DMS 273 treated with DMSO at 0.1 percent for 48 hours (cell line): ENCODE results near the gene PDE4B.

Source experiments
- DNase-seq: peaks from one replicate; lab custom pipeline; 2025; lab: John Stamatoyannopoulos, UW

The PDE4B gene

GRCh38 chr1:66360285-66360724, 567.6 kb downstream of the PDE4B start:
- no peak for DNase-seq

DNA sequence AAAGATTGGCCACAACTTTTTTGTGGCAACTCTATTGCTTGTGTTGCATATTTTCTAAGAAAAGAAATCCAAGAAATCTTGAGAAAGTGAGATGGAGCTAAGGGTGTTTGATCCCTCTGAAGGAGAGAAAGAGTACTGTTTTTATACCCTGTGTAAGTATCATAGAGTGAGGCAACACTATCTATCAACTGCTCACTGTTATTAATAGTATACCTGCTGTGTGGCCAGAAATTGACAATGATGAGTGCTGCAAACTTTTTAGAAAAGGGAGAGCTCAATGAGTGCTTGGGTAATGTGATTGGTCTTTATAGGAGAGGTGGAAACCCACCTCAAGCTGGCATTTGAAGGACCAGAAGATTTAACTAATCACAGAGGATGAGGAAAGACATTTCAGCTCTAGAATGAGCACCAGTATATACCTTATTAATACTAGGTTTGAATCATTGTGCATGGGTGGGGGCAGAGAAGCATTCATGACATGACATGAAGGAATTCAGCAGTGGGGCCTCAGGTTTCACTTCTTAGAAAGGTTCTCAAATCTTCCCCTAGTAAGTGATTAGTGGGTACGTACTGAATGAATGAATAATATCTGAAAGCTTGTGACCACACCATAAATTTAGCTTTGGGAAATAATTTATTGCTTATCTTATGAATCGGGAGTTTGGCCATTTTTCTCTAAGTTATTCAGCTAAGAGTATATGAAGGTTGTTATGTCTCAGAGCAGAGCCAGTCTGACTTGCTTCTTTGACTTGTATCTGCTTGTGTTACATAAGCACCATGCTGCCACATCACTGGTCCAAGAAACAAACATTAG, 572.1 kb downstream of the PDE4B start:
- DNase-seq = no peak

DNA sequence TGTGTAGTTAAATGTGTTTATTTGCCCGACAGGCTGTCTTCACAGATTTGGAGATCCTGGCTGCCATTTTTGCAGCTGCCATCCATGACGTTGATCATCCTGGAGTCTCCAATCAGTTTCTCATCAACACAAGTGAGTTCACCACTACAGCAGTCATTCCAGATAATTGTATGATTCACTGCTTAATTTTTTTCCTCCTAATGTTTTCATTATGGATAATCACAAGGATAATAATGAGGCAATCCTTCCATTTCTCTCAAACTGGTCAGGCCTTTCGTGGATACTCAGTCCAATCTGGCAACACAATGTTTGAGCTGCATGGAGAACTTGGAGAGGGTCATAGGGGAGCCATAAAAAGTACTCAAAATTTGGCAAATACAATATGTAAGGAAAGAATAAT, 572.9 kb downstream of the PDE4B start:
- DNase-seq = no peak

DNA sequence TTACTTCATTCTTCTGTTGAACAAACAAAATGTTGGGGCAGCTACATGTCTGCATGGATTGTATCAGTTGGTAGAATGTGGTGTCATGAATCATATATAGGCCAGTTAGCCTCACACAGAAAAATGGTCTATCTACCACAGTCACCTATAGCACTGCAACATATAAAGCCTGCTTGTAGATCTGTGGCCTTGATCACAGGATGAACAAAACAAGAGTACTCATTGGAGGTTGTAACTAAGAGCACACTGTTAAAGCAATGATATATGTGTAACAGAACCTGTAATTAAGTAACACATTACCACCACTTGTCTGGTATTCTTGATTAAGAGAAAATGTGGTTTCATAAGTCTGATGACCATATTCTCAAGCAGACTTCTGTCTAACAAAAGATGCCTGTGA, 573.9 kb downstream of the PDE4B start:
- no peak for DNase-seq

DNA sequence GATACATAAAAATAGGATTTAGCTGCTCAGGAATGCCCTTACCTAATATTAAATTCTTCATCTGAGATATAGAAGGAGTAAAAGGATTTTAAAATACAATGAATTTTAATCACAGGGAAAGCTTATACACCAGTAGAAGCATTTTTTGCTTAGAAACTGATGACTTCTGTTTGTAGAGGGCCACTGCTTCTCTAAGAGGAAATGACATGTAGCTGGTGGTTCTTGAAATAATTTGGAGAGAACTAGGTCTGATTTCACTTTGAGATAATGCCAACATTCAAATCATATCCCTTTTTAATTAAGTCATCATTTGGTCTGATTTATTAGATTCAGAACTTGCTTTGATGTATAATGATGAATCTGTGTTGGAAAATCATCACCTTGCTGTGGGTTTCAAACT, 574.7 kb downstream of the PDE4B start:
- no peak for DNase-seq

- no peak for DNase-seq
These were observed 575.6 kb downstream of the PDE4B start for GRCh38 chr1:66368261-66368660.

DNA sequence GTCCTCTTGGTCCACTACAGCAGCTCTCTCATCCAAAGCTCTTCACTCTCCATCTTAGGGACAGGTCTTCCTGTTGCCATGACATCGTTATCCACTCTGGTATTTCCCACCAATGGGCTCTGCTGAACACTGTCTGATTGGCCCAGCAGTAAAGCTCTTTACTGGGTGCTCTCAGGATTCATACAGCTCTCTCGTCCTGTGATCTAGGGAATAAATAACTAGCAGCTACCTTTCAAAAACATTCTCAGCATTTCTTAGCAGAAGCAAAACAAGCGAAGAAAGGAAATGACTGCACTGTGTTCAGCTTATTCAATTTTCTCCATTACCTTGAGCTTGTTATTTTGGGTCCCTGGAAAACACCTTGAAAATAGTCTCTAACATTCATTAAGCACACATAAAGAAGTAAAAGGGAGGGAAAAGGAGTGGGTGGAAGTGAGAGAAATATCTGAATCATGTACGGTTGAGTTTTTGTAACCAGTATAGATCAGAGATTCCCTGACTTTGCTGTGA, 577.8 kb downstream of the PDE4B start:
- no peak for DNase-seq

- DNase-seq = no peak
These were observed 578.7 kb downstream of the PDE4B start for GRCh38 chr1:66371233-66372005.

GRCh38 chr1:66372522-66373101, 579.9 kb downstream of the PDE4B start:
- DNase-seq = no peak

GRCh38 chr1:66373157-66373591, 580.5 kb downstream of the PDE4B start:
- DNase-seq = no peak

DNA sequence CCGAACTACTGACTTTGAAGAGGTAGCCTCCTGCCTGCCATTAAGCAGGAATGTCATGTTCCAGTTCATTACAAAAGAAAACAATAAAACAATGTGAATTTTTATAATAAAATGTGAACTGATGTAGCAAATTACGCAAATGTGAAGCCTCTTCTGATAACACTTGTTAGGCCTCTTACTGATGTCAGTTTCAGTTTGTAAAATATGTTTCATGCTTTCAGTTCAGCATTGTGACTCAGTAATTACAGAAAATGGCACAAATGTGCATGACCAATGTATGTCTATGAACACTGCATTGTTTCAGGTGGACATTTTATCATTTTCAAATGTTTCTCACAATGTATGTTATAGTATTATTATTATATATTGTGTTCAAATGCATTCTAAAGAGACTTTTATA, 581.5 kb downstream of the PDE4B start:
- DNase-seq = no peak

DNA sequence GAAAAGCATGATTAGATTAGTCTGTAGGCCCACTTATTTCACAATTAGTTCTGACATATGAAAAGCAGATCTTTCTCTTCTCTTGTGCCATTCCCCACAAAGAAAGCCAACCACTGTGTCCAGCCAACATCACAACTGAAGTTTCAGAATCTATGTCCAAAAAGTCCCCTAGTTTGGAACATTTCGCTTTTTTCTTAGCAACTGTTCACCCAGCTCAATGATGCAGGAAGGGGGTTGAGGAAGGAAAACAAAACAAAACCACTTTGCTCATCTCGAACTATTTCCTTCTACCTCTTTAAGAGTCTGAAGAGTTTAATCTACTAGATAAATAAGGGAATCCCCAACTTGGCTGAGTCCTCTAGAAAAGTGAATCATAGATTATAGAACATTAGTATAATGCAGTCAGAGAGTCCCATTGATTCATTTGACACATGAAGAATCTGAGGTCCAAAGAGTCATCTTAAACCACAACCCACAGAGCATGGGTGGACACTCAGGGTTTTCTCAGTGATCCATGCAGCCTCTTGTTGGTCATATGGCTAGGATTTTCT, 581.9 kb downstream of the PDE4B start:
- no peak for DNase-seq

DNA sequence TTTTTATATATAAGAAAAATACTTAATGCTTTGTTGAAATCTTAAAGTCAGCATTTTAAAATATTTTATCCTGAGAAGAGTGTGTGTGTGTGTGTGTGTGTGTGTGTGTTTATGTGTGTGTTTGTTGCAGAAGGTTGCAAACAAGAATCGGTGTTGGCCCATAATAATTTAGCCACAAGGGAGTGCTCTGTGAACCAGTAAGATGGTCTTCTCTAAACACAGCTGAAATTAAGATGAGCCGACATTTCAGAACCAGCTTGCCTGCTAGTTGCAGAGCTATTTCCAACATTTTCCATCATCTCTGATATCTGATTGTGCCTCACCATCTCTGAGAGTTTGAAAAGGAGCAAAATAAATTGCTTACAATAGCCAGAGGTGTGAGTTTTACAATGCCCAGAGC, 582.4 kb downstream of the PDE4B start:
- no peak for DNase-seq

DNA sequence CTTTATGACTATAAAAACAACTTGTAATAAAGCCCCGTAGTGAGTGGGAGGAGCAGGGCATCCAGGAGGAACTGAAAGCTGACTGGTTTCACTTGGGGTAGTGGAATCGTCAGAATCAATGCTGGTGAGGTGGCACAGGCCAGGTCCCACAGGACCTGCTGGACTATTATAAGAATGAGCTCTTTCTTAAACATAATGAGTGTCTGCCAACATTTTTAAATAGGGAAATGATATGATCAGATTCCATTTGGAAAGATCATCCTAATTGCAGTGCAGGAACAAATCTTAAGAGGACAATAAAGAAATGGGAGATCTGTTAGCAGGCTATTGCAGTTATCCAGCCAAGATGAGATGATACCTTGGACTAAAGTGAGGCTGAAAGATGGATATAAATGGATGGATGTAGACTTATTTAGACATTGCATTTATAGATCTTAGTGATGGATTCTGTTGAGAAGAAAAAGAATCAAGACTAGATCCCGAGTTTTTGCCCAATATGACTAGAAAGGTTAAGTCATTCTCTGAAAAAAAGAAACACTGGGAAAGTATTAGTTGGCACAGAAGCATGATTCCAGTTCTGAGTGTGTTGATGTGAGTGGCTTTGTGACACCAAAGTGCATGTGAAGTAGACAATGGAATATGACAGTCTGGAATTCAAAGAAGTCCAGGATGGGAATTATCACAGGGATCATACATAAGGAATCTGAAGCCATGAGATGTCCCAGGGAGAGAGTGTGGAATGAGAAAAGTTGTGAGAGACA, 587.9 kb downstream of the PDE4B start:
- DNase-seq = no peak

- DNase-seq = peak; percentile 25
These were observed 589.1 kb downstream of the PDE4B start for GRCh38 chr1:66381621-66382275.

GRCh38 chr1:66383168-66383567, 590.5 kb downstream of the PDE4B start:
- no peak for DNase-seq

DNA sequence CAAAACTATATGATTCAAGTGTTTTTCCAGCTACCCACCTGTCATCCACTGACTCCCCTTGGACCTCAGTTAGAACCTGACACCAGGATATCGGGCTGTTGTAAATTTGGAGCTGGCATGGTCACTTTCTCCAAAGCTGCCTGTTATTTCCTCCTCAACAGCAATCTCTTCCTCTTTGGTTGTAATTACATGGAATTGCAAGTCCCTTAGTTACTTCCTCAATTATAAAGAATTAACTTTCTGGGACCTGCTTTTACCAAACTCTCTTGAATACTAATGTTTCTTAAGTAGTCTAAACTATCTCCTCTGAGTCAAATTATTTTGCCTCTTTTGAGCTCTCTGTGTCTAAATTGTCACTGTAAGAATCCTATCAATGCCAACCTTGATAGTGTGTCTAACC, 590.9 kb downstream of the PDE4B start:
- DNase-seq = no peak

GRCh38 chr1:66384258-66384921, 591.7 kb downstream of the PDE4B start:
- DNase-seq = no peak

GRCh38 chr1:66386712-66387111, 594.0 kb downstream of the PDE4B start:
- no peak for DNase-seq

GRCh38 chr1:66388913-66389312, 596.2 kb downstream of the PDE4B start:
- DNase-seq = no peak
